CD14-positive monocyte (primary cell): ENCODE results near the gene COL12A1. TPM values are rescaled to one million over a fixed set of nuclear protein-coding genes. Genes with fewer than 3 reads are reported as not detected.

Experiments used
- DNase-seq, 3 donors: peaks; one replicate each; pipeline ENCODE4 v3.0.0-alpha.2; 2011 to 2022
- H2AFZ ChIP-seq: 2 replicates; pipeline ENCODE4 v1.6.0; 2012; ENCODE audit warnings: mild to moderate bottlenecking, low read depth, low read length, inconsistent platforms; ENCODE audit not compliant: insufficient read depth, poor library complexity, severe bottlenecking
- H3K27ac ChIP-seq, 2 donors: 1 replicate in 1 of 2; 2 replicates in 1 of 2; pipeline ENCODE4 v1.5.1; 2012 to 2013; ENCODE audit warnings: low read length in 2 of 2, control low read depth in 1 of 2, inconsistent platforms in 1 of 2, low read depth in 1 of 2, mild to moderate bottlenecking in 1 of 2
- H3K27me3 ChIP-seq, 2 donors: one replicate each; pipeline versions ENCODE4 v1.6.0 to v1.6.1; 2011 to 2013; ENCODE audit warnings: low read length in 2 of 2; ENCODE audit not compliant: control insufficient read depth in 2 of 2, insufficient read depth in 2 of 2
- H3K36me3 ChIP-seq, 2 donors: replicated peaks in 1 of 2; 1 replicate in 1 of 2; 2 replicates in 1 of 2; pipeline versions ENCODE4 v1.5.1 to v1.6.1; 2012 to 2013; ENCODE audit warnings: low read length in 2 of 2, control low read depth in 1 of 2, inconsistent platforms in 1 of 2, mild to moderate bottlenecking in 1 of 2; ENCODE audit not compliant: insufficient read depth in 2 of 2, control insufficient read depth in 1 of 2
- H3K4me1 ChIP-seq, 2 donors: 1 replicate in 1 of 2; 2 replicates in 1 of 2; pipeline versions ENCODE4 v1.5.1 to v1.6.1; 2012 to 2013; ENCODE audit warnings: low read length in 2 of 2, control low read depth in 1 of 2, inconsistent platforms in 1 of 2, mild to moderate bottlenecking in 1 of 2, moderate library complexity in 1 of 2; ENCODE audit not compliant: insufficient read depth in 2 of 2, control insufficient read depth in 1 of 2
- H3K4me2 ChIP-seq: replicated peaks from 2 replicates; pipeline ENCODE3; 2012; ENCODE audit warnings: low read length, moderate library complexity, mild to moderate bottlenecking; ENCODE audit not compliant: poor library complexity, severe bottlenecking; ENCODE audit errors: extremely low read depth
- H3K4me3 ChIP-seq, 3 experiments: fragments of 200-600 bp in 1 of 3; sonication (generic) in 1 of 3; replicated peaks in 1 of 3; 1 replicate in 2 of 3; 2 replicates in 1 of 3; pipeline ENCODE4 v1.5.1; 2011 to 2013; ENCODE audit warnings: low read length in 3 of 3, mild to moderate bottlenecking in 3 of 3, control low read depth in 2 of 3, low read depth in 2 of 3, inconsistent platforms in 1 of 3, moderate library complexity in 1 of 3
- H3K79me2 ChIP-seq: 2 replicates; pipeline ENCODE4 v1.6.0; 2012; ENCODE audit warnings: mild to moderate bottlenecking, control low read depth, inconsistent platforms, low read length, moderate library complexity; ENCODE audit not compliant: insufficient read depth
- H3K9ac ChIP-seq: 2 replicates; pipeline ENCODE4 v1.6.0; 2017; ENCODE audit warnings: low read length, mild to moderate bottlenecking; ENCODE audit not compliant: insufficient read depth, poor library complexity, severe bottlenecking
- H3K9me3 ChIP-seq, 2 donors: replicated peaks in 1 of 2; 1 replicate in 1 of 2; 2 replicates in 1 of 2; pipeline versions ENCODE4 v1.5.1 to v1.6.1; 2012 to 2013; ENCODE audit warnings: low read length in 2 of 2, control low read depth in 1 of 2; ENCODE audit not compliant: control insufficient read depth in 1 of 2, insufficient read depth in 1 of 2
- H4K20me1 ChIP-seq: 2 replicates; pipeline ENCODE4 v1.6.0; 2012; ENCODE audit warnings: mild to moderate bottlenecking, low read length, control low read depth, moderate library complexity; ENCODE audit not compliant: insufficient read depth
- H3K27ac Mint-ChIP-seq, 7 donors: one replicate each; pipeline ENCODE4 v1.8.0; 2020; ENCODE audit warnings: mild to moderate bottlenecking in 7 of 7, mixed read lengths in 7 of 7, moderate library complexity in 6 of 7, inconsistent platforms in 2 of 7
- H3K27me3 Mint-ChIP-seq, 3 donors: one replicate each; pipeline ENCODE4 v1.8.0; 2021 to 2022; ENCODE audit warnings: low read depth in 3 of 3, mild to moderate bottlenecking in 3 of 3, mixed read lengths in 3 of 3, moderate library complexity in 3 of 3, inconsistent platforms in 1 of 3
- H3K36me3 Mint-ChIP-seq, 2 donors: one replicate each; pipeline ENCODE4 v1.8.0; 2020; ENCODE audit warnings: mixed read lengths in 2 of 2, inconsistent platforms in 1 of 2, mild to moderate bottlenecking in 1 of 2
- H3K4me1 Mint-ChIP-seq: one replicate; pipeline ENCODE4 v1.8.0; 2020; ENCODE audit warnings: mild to moderate bottlenecking, mixed read lengths
- H3K4me3 Mint-ChIP-seq, 2 donors: one replicate each; pipeline ENCODE4 v1.8.0; 2020; ENCODE audit warnings: mild to moderate bottlenecking in 2 of 2, mixed read lengths in 2 of 2, moderate library complexity in 1 of 2
- H3K9me3 Mint-ChIP-seq, 7 donors: one replicate each; pipeline ENCODE4 v1.8.0; 2020 to 2022; ENCODE audit warnings: mixed read lengths in 7 of 7, mild to moderate bottlenecking in 6 of 7, moderate library complexity in 6 of 7, inconsistent platforms in 2 of 7
- CTCF ChIP-seq: fragments of 200-600 bp; IDR thresholded peaks from one replicate; pipeline ENCODE4 v1.8.0; 2022; ENCODE audit warnings: antibody characterized with exemption, mild to moderate bottlenecking
- WGBS: methylation state at CpG from one replicate; pipeline ENCODE4 v1.1.5; 2013; ENCODE audit warnings: missing lambda C conversion rate; ENCODE audit not compliant: insufficient coverage; 5-methylcytosine and 5-hydroxymethylcytosine counted together
- intact Hi-C, 2 donors: fragments of 100-400 bp; cut with micrococcal nuclease; formaldehyde crosslinking; loops; one replicate each; pipeline versions ENCODE4 v1.15.0 to v1.15.1; 2023
- polyA plus RNA-seq, 3 donors: library from polyadenylated mRNA; depleted of rRNA in 1 of 3; unstranded in 2 of 3; stranded (reverse) in 1 of 3; fragments of 300-500 nt in 2 of 3; fragments of >200 nt in 1 of 3; fragmentation: Illumina TruSeq in 2 of 3; gene quantifications; 1 replicate in 2 of 3; 2 replicates in 1 of 3; pipeline ENCODE4 v1.2.3, GENCODE V29; 2012 to 2021

Gene COL12A1
- polyA plus RNA-seq, 3 donors = not detected

DNA sequence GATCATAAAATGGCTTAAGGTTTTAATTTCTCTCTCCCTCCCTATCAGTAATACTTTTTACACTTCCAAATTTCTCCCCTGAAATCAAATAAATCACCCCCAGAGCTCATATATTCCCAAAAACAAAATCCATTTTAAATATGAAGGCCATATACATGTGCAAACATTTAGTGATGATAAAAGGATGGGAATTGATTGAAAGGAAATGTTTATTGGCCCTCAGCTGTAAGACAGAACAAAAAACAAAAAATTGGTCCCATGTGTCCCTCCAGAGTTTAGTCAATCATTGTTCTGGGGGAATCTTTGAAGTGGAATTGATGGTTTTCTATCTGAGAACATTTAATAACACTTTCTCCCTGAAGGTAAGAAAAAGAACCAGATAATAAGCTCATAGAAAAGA, 91.7 kb downstream of the COL12A1 start:
- intact Hi-C loops = no loop called here
- Mint-ChIP-seq H3K9me3 (no peaks in the 10 kb centered on the region), H3K27ac (no peak overlapping the region), H3K36me3 (no peaks in the 10 kb centered on the region), H3K27me3 (peaks cover 0 to 1% (median 0%) of the 10 kb centered on the region in 3 donors), H3K4me1 (no peaks in the 10 kb centered on the region), H3K4me3 (no peak overlapping the region)
- H3K4me2 ChIP-seq = no peak overlapping the region
- no peaks in the 10 kb centered on the region for H3K9me3 ChIP-seq
- no peak overlapping the region for H3K27ac ChIP-seq
- H3K4me3 ChIP-seq = no peak overlapping the region
- no peak overlapping the region for H3K9ac ChIP-seq
- H3K4me1 ChIP-seq = no peaks in the 10 kb centered on the region
- no peaks in the 10 kb centered on the region for H4K20me1 ChIP-seq
- no peak overlapping the region for H2AFZ ChIP-seq
- no peaks in the 10 kb centered on the region for H3K27me3 ChIP-seq
- H3K79me2 ChIP-seq = no peaks in the 10 kb centered on the region
- no peak for TF ChIP-seq CTCF
- no peaks in the 10 kb centered on the region for H3K36me3 ChIP-seq
- no peak for DNase-seq

DNA sequence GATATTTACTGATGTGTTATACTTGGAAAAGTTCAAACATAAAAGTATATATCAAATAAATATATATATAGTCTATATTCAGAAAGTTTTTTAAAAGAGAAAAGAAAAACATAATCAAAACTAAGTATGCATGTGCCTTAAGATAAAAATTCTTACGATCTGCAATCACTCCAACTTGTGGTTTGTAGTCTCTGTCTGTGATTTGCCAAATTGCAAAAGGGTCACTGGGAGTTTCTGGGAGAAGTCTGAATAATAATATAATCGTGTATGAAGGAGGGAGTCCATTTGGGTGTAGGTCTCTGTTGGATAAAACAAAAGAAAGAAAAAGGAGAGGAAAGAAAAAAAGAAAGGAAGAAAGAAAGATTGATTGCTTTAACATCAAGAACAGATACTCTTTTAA, 92.4 kb downstream of the COL12A1 start:
- H3K27me3 Mint-ChIP-seq = peaks cover 0 to 1% (median 0%) of the 10 kb centered on the region in 3 donors
- H3K9me3 Mint-ChIP-seq = no peaks in the 10 kb centered on the region
- intact Hi-C loops = no loop called here
- H3K4me2 ChIP-seq = no peak overlapping the region
- no peak for TF ChIP-seq CTCF
- no peaks in the 10 kb centered on the region for H3K27me3 ChIP-seq
- no peak overlapping the region for H3K4me3 ChIP-seq
- H3K27ac Mint-ChIP-seq = no peak overlapping the region
- H2AFZ ChIP-seq = no peak overlapping the region
- no peaks in the 10 kb centered on the region for H3K4me1 Mint-ChIP-seq
- DNase-seq = no peak
- no peak overlapping the region for H3K27ac ChIP-seq
- no peak overlapping the region for H3K4me3 Mint-ChIP-seq
- H3K36me3 ChIP-seq = no peaks in the 10 kb centered on the region
- H3K9ac ChIP-seq = no peak overlapping the region
- no peaks in the 10 kb centered on the region for H3K9me3 ChIP-seq
- no peaks in the 10 kb centered on the region for H3K79me2 ChIP-seq
- H3K4me1 ChIP-seq = no peaks in the 10 kb centered on the region
- no peaks in the 10 kb centered on the region for H4K20me1 ChIP-seq
- no peaks in the 10 kb centered on the region for H3K36me3 Mint-ChIP-seq
- WGBS = no CpG with 5 or more reads among the region's 2 CpGs
